DND-41 (cell line): Measurements from ENCODE around the gene C2CD2.

Experiments
- CTCF ChIP-seq: IDR thresholded peaks from 2 replicates; pipeline ENCODE4 v1.5.1; 2012; ENCODE audit warnings: borderline replicate concordance, low read length, moderate library complexity, mild to moderate bottlenecking; ENCODE audit not compliant: poor library complexity, severe bottlenecking; ENCODE audit errors: extremely low read depth
- EZH2 ChIP-seq: IDR thresholded peaks from 3 replicates; pipeline ENCODE4 v1.6.1; 2012; ENCODE audit warnings: borderline replicate concordance, low read depth, mild to moderate bottlenecking, moderate library complexity, low read length, inconsistent platforms; ENCODE audit not compliant: severe bottlenecking

GRCh38 chr21:41894922-41895557, 58.8 kb downstream of the C2CD2 start:
- TF ChIP-seq CTCF (no peak), EZH2 (no peak)
